HCT116 (cell line): ENCODE data around the gene FAM163B. TPM values are rescaled to one million over a fixed set of nuclear protein-coding genes. Genes with fewer than 3 reads are reported as not detected.

Experiments used
- ATAC-seq: fragments of 200-7000 bp; cut with Tn5 transposase; 2 replicates; pipeline ENCODE4 v1.9.1; 2020; ENCODE audit warnings: mild to moderate bottlenecking, moderate library complexity
- BruUV-seq: library from RNA; stranded (reverse); fragments of 400-500 nt; replicated peaks from 2 replicates; lab custom pipeline; 2021; lab: Mats Ljungman, UMichigan
- CTCF ChIA-PET: fragments of 300-600 bp; sonication (Branson Sonifier 250); formaldehyde crosslinking; loops from one replicate; lab custom pipeline; 2021; ENCODE audit warnings: antibody characterized with exemption; lab: Charles Lee
- POLR2A ChIA-PET: fragments of 300-600, 350-600 bp; sonication (Branson Sonifier 250); formaldehyde crosslinking; loops from one replicate; lab custom pipeline; 2021; ENCODE audit warnings: antibody characterized with exemption; lab: Charles Lee
- RAD21 ChIA-PET, 2 experiments: fragments of 300-600 bp; sonication (Branson Sonifier 250); formaldehyde crosslinking; loops; one replicate each; lab custom pipeline; 2023; ENCODE audit warnings: low total read pairs in 2 of 2; ENCODE audit not compliant: uncharacterized antibody in 2 of 2, unreplicated experiment in 2 of 2, low non-redundant PET in 1 of 2; lab: Charles Lee
- DNase-seq: peaks from one replicate; pipeline ENCODE4 v3.0.0-alpha.2; 2010; ENCODE audit warnings: low read depth, low spot score
- H2AFZ ChIP-seq: fragments of 200-600 bp; shearing (Covaris generic), sonication (generic); 2 replicates; pipeline ENCODE4 v1.6.1; 2017; ENCODE audit warnings: low read depth, mixed run types, mixed read lengths, antibody characterized with exemption, low read length; ENCODE audit not compliant: poor library complexity, severe bottlenecking
- H3K27ac ChIP-seq: 2 replicates; pipeline ENCODE4 v1.5.1; 2012; ENCODE audit warnings: low read depth, low read length
- H3K27me3 ChIP-seq: fragments of 200-600 bp; sonication (generic); 2 replicates; pipeline ENCODE4 v1.6.1; 2016; ENCODE audit warnings: mixed run types, low read length, mixed read lengths; ENCODE audit not compliant: insufficient read depth
- H3K36me3 ChIP-seq, 2 experiments: fragments of 200-500 bp in 1 of 2; fragments of 200-600 bp in 1 of 2; sonication (Bioruptor generic) in 1 of 2; sonication (generic) in 1 of 2; 2 replicates each; pipeline versions ENCODE4 v1.5.1 to v1.6.1; 2014 to 2016; ENCODE audit warnings: low read length in 2 of 2, inconsistent platforms in 1 of 2, mixed read lengths in 1 of 2, mixed run types in 1 of 2; ENCODE audit not compliant: insufficient read depth in 2 of 2, control insufficient read depth in 1 of 2
- H3K4me1 ChIP-seq, 2 experiments: fragments of 200-600 bp in 1 of 2; sonication (generic) in 1 of 2; 2 replicates each; pipeline versions ENCODE4 v1.5.1 to v1.6.1; 2012 to 2017; ENCODE audit warnings: low read length in 2 of 2, inconsistent platforms in 1 of 2, mild to moderate bottlenecking in 1 of 2, mixed read lengths in 1 of 2, mixed run types in 1 of 2, moderate library complexity in 1 of 2; ENCODE audit not compliant: insufficient read depth in 2 of 2, control insufficient read depth in 1 of 2
- H3K4me2 ChIP-seq: fragments of 200-600 bp; sonication (generic); 2 replicates; pipeline ENCODE4 v1.6.1; 2017; ENCODE audit warnings: mixed run types, low read length, mixed read lengths
- H3K4me3 ChIP-seq, 2 experiments: fragments of 200-600 bp in 1 of 2; sonication (generic) in 1 of 2; replicated peaks in 1 of 2; 2 replicates each; pipeline ENCODE4 v1.5.1; 2011 to 2016; ENCODE audit warnings: low read length in 2 of 2, control low read depth in 1 of 2, low read depth in 1 of 2, mild to moderate bottlenecking in 1 of 2, mixed read lengths in 1 of 2, mixed run types in 1 of 2
- H3K79me2 ChIP-seq: fragments of 200-600 bp; sonication (generic); 2 replicates; pipeline ENCODE4 v1.6.1; 2017; ENCODE audit warnings: mild to moderate bottlenecking, mixed run types, low read length, moderate library complexity, mixed read lengths; ENCODE audit not compliant: insufficient read depth
- H3K9ac ChIP-seq: fragments of 200-600 bp; sonication (generic); 2 replicates; pipeline ENCODE4 v1.6.1; 2016; ENCODE audit warnings: low read length, mixed read lengths
- H3K9me2 ChIP-seq: fragments of 200-600 bp; sonication (generic), shearing (Covaris generic); 2 replicates; pipeline ENCODE4 v1.6.1; 2017; ENCODE audit warnings: mixed run types, mild to moderate bottlenecking, moderate library complexity; ENCODE audit not compliant: insufficient read depth
- H3K9me3 ChIP-seq, 2 experiments: fragments of 200-500 bp in 1 of 2; fragments of 200-600 bp in 1 of 2; sonication (Bioruptor generic) in 1 of 2; sonication (generic) in 1 of 2; 2 replicates each; pipeline ENCODE4 v1.6.1; 2014 to 2017; ENCODE audit warnings: low read length in 2 of 2, mixed read lengths in 2 of 2, inconsistent platforms in 1 of 2, low read depth in 1 of 2, mild to moderate bottlenecking in 1 of 2, mixed run types in 1 of 2, moderate library complexity in 1 of 2; ENCODE audit not compliant: control insufficient read depth in 1 of 2, insufficient read depth in 1 of 2
- H4K20me1 ChIP-seq: fragments of 200-600 bp; sonication (generic), shearing (Covaris generic); 2 replicates; pipeline ENCODE4 v1.6.1; 2017; ENCODE audit warnings: mixed run types, mild to moderate bottlenecking, moderate library complexity; ENCODE audit not compliant: insufficient read depth
- CBX3 ChIP-seq: IDR thresholded peaks from 2 replicates; pipeline ENCODE4 v1.6.1; 2012; ENCODE audit warnings: low read depth
- CTCF ChIP-seq, 3 experiments: fragments of 200-600 bp in 1 of 3; sonication (generic) in 1 of 3; IDR thresholded peaks in 2 of 3; conservative IDR thresholded peaks in 1 of 3; 2 replicates each; pipeline ENCODE4 v1.5.1; 2012 to 2017; ENCODE audit warnings: low read depth in 2 of 3, low read length in 2 of 3, antibody characterized with exemption in 1 of 3, borderline replicate concordance in 1 of 3, control low read depth in 1 of 3, mild to moderate bottlenecking in 1 of 3, mixed read lengths in 1 of 3, mixed run types in 1 of 3, moderate library complexity in 1 of 3; ENCODE audit not compliant: insufficient read depth in 1 of 3
- EGR1 ChIP-seq: IDR thresholded peaks from 2 replicates; pipeline ENCODE4 v1.6.1; 2012; ENCODE audit warnings: low read depth
- ELF1 ChIP-seq: IDR thresholded peaks from 2 replicates; pipeline ENCODE4 v1.6.1; 2012; ENCODE audit warnings: low read depth, borderline replicate concordance
- EZH2 ChIP-seq: fragments of 200-600 bp; sonication (generic); IDR thresholded peaks from 2 replicates; pipeline ENCODE4 v1.6.1; 2017; ENCODE audit warnings: antibody characterized with exemption, mixed run types
- EZH2phosphoT487 ChIP-seq: fragments of 200-600 bp; IDR thresholded peaks from 2 replicates; pipeline ENCODE4 v1.6.1; 2018; ENCODE audit warnings: antibody characterized with exemption, borderline replicate concordance
- FOSL1 ChIP-seq: IDR thresholded peaks from 2 replicates; pipeline ENCODE4 v1.6.1; 2012; ENCODE audit warnings: low read depth
- JUND ChIP-seq: IDR thresholded peaks from 2 replicates; pipeline ENCODE4 v1.6.1; 2012
- MAX ChIP-seq: IDR thresholded peaks from 2 replicates; pipeline ENCODE4 v1.6.1; 2012
- POLR2A ChIP-seq: IDR thresholded peaks from 2 replicates; pipeline ENCODE4 v1.7.0; 2011; ENCODE audit warnings: borderline replicate concordance; ENCODE audit not compliant: insufficient read depth, insufficient read length; ENCODE audit errors: extremely low read depth
- POLR2AphosphoS5 ChIP-seq: IDR thresholded peaks from 2 replicates; pipeline ENCODE4 v1.6.1; 2011; ENCODE audit warnings: mild to moderate bottlenecking, low read depth, low read length, moderate library complexity
- RAD21 ChIP-seq: IDR thresholded peaks from 2 replicates; pipeline ENCODE4 v1.6.1; 2012; ENCODE audit warnings: low read depth, mild to moderate bottlenecking
- REST ChIP-seq: IDR thresholded peaks from 2 replicates; pipeline ENCODE4 v1.6.1; 2012; ENCODE audit warnings: low read depth
- SIN3A ChIP-seq: IDR thresholded peaks from 2 replicates; pipeline ENCODE4 v1.6.1; 2012; ENCODE audit warnings: low read depth
- SP1 ChIP-seq: IDR thresholded peaks from 2 replicates; pipeline ENCODE4 v1.6.1; 2012; ENCODE audit warnings: low read depth
- TCF7L2 ChIP-seq: IDR thresholded peaks from 2 replicates; pipeline ENCODE4 v1.7.0; 2011; ENCODE audit warnings: borderline replicate concordance, inconsistent platforms; ENCODE audit not compliant: insufficient read depth, insufficient read length; ENCODE audit errors: extremely low read depth
- YY1 ChIP-seq: IDR thresholded peaks from 2 replicates; pipeline ENCODE4 v1.6.1; 2011; ENCODE audit warnings: low read length, low read depth, moderate library complexity, mild to moderate bottlenecking; ENCODE audit not compliant: insufficient replicate concordance; ENCODE audit errors: extremely low read depth
- ZBTB33 ChIP-seq: IDR thresholded peaks from 2 replicates; pipeline ENCODE4 v1.6.1; 2011; ENCODE audit warnings: mild to moderate bottlenecking, low read length, moderate library complexity; ENCODE audit not compliant: insufficient replicate concordance; ENCODE audit errors: extremely low read depth
- ZFX ChIP-seq: fragments of 450-650 bp; IDR thresholded peaks from 2 replicates; pipeline ENCODE4 v1.6.1; 2017
- ZNF274 ChIP-seq: fragments of 200-500 bp; sonication (Bioruptor generic); IDR thresholded peaks from 2 replicates; pipeline ENCODE4 v1.6.1; 2014; ENCODE audit warnings: mild to moderate bottlenecking, low read depth, low read length, inconsistent platforms
- intact Hi-C: fragments of 100-400 bp; cut with micrococcal nuclease; formaldehyde crosslinking; loops from 2 replicates; pipeline ENCODE4 v1.10.0; 2022
- total RNA-seq: library from RNA; stranded (reverse); gene quantifications from one replicate; pipeline ENCODE4 v1.2.1, GENCODE V29; 2021; ENCODE audit not compliant: unreplicated experiment

The FAM163B gene
- total RNA-seq, 1 experiment from 2014 or later = not detected

GRCh38 chr9:133533857-133534256 lies 75.3 kb downstream of the FAM163B start:
- RAD21 ChIA-PET = no interaction called here
- H3K27me3 ChIP-seq = no peaks in the 10 kb centered on the region
- CTCF ChIA-PET = interaction anchor here (1.1 to 2.1 kb wide), 3 partner anchors 191 to 248 kb away, joined by 3 to 14 read pairs (median 4); no protein-coding TSS in a partner anchor

More at GRCh38 chr9:133533857-133534256, 75.3 kb downstream of the FAM163B start:
- no TSS peak for BruUV-seq
- Histone ChIP-seq H3K4me2 (no peak overlapping the region), H3K9me2 (no peaks in the 10 kb centered on the region), H3K9ac (no peak overlapping the region), H3K4me1 (no peaks in the 10 kb centered on the region; a peak in 1 of 4 replicates), H4K20me1 (no peaks in the 10 kb centered on the region), H3K36me3 (no peaks in the 10 kb centered on the region), H3K79me2 (no peaks in the 10 kb centered on the region), H3K27ac (no peak overlapping the region; the same call in 1 of the 2 replicates), H2AFZ (no peak overlapping the region), H3K9me3 (no peaks in the 10 kb centered on the region), H3K4me3 (no peak overlapping the region)
- ATAC-seq (no peak), DNase-seq (no peak)
- TF ChIP-seq REST = no peak
- TF ChIP-seq ZNF274 = no peak
- TF ChIP-seq ELF1 = no peak
- no peak for TF ChIP-seq YY1
- no peak for TF ChIP-seq POLR2AphosphoS5
- TF ChIP-seq CTCF (IDR thresholded peaks at IDR 0.05 in 2 of 3, conservative IDR thresholded peaks at IDR 0.05 in 1 of 3; ENCODE audit: borderline replicate concordance in 1 of 3, insufficient read depth in 1 of 3, low read depth in 2 of 3, low read length in 2 of 3) = no peak
- no peak for TF ChIP-seq ZBTB33
- TF ChIP-seq ZFX = no peak
- TF ChIP-seq RAD21 = no peak
- TF ChIP-seq POLR2A = no peak
- no peak for TF ChIP-seq JUND
- no peak for TF ChIP-seq EGR1
- TF ChIP-seq SP1 = no peak
- TF ChIP-seq FOSL1 = no peak
- TF ChIP-seq EZH2 = no peak
- no peak for TF ChIP-seq SIN3A
- TF ChIP-seq MAX = no peak
- no peak for TF ChIP-seq EZH2phosphoT487
- no peak for TF ChIP-seq CBX3
- TF ChIP-seq TCF7L2 = no peak
- POLR2A ChIA-PET = no interaction called here
- intact Hi-C loops = loop anchor here (1.0 to 2.0 kb wide), 2 partner anchors 192 to 461 kb away; no protein-coding TSS in a partner anchor
